HG02884 (cell line): Measurements from ENCODE around the gene TRIOBP.

Experiments used
- ATAC-seq: cut with Tn5 transposase; IDR thresholded peaks from one replicate; pipeline ENCODE4 v1.9.1; 2021; ENCODE audit warnings: mild to moderate bottlenecking, moderate library complexity; ENCODE audit not compliant: unreplicated experiment

TRIOBP gene

DNA sequence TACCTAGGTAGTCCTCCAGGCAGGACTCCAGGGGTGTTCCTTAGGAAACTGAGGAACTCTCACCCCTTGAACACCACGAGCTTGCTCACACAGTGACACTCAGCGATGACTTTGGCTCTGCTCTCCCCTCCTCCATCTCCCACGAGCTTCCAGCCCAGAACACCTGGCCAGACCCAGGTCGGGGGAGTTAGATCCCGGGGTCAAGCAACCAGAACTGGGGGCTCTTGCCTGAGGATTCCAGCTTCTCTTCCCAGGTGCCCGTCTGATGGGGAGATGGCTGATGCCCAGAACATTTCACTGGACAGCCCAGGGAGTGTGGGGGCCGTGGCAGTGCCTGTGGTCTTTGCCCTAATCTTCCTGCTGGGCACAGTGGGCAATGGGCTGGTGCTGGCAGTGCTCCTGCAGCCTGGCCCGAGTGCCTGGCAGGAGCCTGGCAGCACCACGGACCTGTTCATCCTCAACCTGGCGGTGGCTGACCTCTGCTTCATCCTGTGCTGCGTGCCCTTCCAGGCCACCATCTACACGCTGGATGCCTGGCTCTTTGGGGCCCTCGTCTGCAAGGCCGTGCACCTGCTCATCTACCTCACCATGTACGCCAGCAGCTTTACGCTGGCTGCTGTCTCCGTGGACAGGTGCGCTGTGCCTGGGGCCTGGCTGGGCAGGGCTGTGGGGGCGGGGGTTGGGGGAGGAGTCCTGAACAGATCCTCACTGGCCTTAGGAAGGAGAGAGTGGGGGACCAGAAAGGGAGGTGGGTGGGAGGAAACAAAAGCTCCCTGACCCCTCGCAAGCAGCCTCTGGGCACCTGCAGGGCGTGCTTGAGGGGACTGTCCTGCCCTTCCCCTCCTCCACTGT is 126.5 kb downstream of the TRIOBP start, which contains the start of gene GALR3:
TSS of gene GALR3 (plus strand) at position 249 of the 852 bp plus-strand sequence. CDS start at position 274, 25 bp downstream.
- no peak for ATAC-seq

DNA sequence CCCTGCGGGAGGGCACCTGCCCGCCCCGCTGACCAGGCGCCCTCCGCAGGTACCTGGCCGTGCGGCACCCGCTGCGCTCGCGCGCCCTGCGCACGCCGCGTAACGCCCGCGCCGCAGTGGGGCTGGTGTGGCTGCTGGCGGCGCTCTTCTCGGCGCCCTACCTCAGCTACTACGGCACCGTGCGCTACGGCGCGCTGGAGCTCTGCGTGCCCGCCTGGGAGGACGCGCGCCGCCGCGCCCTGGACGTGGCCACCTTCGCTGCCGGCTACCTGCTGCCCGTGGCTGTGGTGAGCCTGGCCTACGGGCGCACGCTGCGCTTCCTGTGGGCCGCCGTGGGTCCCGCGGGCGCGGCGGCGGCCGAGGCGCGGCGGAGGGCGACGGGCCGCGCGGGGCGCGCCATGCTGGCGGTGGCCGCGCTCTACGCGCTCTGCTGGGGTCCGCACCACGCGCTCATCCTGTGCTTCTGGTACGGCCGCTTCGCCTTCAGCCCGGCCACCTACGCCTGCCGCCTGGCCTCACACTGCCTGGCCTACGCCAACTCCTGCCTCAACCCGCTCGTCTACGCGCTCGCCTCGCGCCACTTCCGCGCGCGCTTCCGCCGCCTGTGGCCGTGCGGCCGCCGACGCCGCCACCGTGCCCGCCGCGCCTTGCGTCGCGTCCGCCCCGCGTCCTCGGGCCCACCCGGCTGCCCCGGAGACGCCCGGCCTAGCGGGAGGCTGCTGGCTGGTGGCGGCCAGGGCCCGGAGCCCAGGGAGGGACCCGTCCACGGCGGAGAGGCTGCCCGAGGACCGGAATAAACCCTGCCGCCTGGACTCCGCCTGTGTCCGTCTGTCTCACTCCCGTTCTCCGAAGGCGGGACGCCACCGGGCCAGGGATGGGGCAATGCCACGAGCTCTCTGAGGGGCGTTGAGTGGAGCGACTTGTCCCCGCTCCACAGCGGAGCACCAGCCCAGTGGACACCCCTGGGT is 128.1 kb downstream of the TRIOBP start:
- ATAC-seq = no peak
